Measurements from ENCODE around the gene CKM.

CKM gene

GRCh38 chr19:45361608-45362007 is 38.9 kb upstream of the CKM start:
- H3K79me2 ChIP-seq (ENCODE audit: insufficient read depth, low read length) = no peaks in the 10 kb centered on the region
- H3K9me2 ChIP-seq (ENCODE audit: low read depth, low read length) = no peaks in the 10 kb centered on the region
- no peak for TF ChIP-seq EZH2 (IDR thresholded peaks at IDR 0.05; ENCODE audit: borderline replicate concordance, low read length)
- H4K20me1 ChIP-seq (ENCODE audit: insufficient read depth, low read length) = no peaks in the 10 kb centered on the region
- H3K4me2 ChIP-seq (ENCODE audit: low read length) = no peak overlapping the region
- H3K27ac ChIP-seq (ENCODE audit: low read depth, low read length, poor library complexity, severe bottlenecking) = peak overlapping the region; percentile 36
- no peaks in the 10 kb centered on the region for H3K27me3 ChIP-seq (ENCODE audit: insufficient read depth, low read length)
- H3K9ac ChIP-seq (ENCODE audit: low read length) = no peak overlapping the region
- H3K4me3 ChIP-seq (ENCODE audit: low read depth, low read length, poor library complexity, severe bottlenecking) = no peak overlapping the region
- H2AFZ ChIP-seq (ENCODE audit: low read length) = no peak overlapping the region
- peaks cover 67% of the 10 kb centered on the region; the same call in 1 of the 2 replicates for H3K36me3 ChIP-seq (ENCODE audit: insufficient read depth, low read length)
- no peaks in the 10 kb centered on the region for H3K9me3 ChIP-seq (ENCODE audit: low read length)
- H3K4me1 ChIP-seq (ENCODE audit: insufficient read depth, low read length, severe bottlenecking) = no peaks in the 10 kb centered on the region
- no peaks in the 10 kb centered on the region for H3F3A ChIP-seq (ENCODE audit: insufficient read depth, low read length)

- no peak overlapping the region for H3K27ac ChIP-seq (ENCODE audit: low read depth, low read length, poor library complexity, severe bottlenecking)
- H4K20me1 ChIP-seq (ENCODE audit: insufficient read depth, low read length) = no peaks in the 10 kb centered on the region
- H3K79me2 ChIP-seq (ENCODE audit: insufficient read depth, low read length) = no peaks in the 10 kb centered on the region
- H2AFZ ChIP-seq (ENCODE audit: low read length) = no peak overlapping the region
- no peak overlapping the region for H3K9ac ChIP-seq (ENCODE audit: low read length)
- no peaks in the 10 kb centered on the region for H3K4me1 ChIP-seq (ENCODE audit: insufficient read depth, low read length, severe bottlenecking)
- no peaks in the 10 kb centered on the region for H3K27me3 ChIP-seq (ENCODE audit: insufficient read depth, low read length)
- H3K4me2 ChIP-seq (ENCODE audit: low read length) = no peak overlapping the region
- TF ChIP-seq CTCF (IDR thresholded peaks at IDR 0.05; ENCODE audit: low read length) = no peak
- TF ChIP-seq EZH2 (IDR thresholded peaks at IDR 0.05; ENCODE audit: borderline replicate concordance, low read length) = no peak
- no peak overlapping the region for H3K4me3 ChIP-seq (ENCODE audit: low read depth, low read length, poor library complexity, severe bottlenecking)
- H3K9me2 ChIP-seq (ENCODE audit: low read depth, low read length) = no peaks in the 10 kb centered on the region
- H3F3A ChIP-seq (ENCODE audit: insufficient read depth, low read length) = no peaks in the 10 kb centered on the region
- peaks cover 74% of the 10 kb centered on the region for H3K36me3 ChIP-seq (ENCODE audit: insufficient read depth, low read length)
- H3K9me3 ChIP-seq (ENCODE audit: low read length) = no peaks in the 10 kb centered on the region
Measured at GRCh38 chr19:45358213-45358792, 35.6 kb upstream of the CKM start.

GRCh38 chr19:45357445-45357783 is 34.7 kb upstream of the CKM start:
- Histone ChIP-seq H3F3A (ENCODE audit: insufficient read depth, low read length) (no peaks in the 10 kb centered on the region), H3K36me3 (ENCODE audit: insufficient read depth, low read length) (peaks cover 76% of the 10 kb centered on the region), H3K79me2 (ENCODE audit: insufficient read depth, low read length) (no peaks in the 10 kb centered on the region), H2AFZ (ENCODE audit: low read length) (no peak overlapping the region), H3K9ac (ENCODE audit: low read length) (no peak overlapping the region), H3K4me2 (ENCODE audit: low read length) (no peak overlapping the region), H3K9me3 (ENCODE audit: low read length) (no peaks in the 10 kb centered on the region), H3K4me1 (ENCODE audit: insufficient read depth, low read length, severe bottlenecking) (no peaks in the 10 kb centered on the region), H3K4me3 (ENCODE audit: low read depth, low read length, poor library complexity, severe bottlenecking) (no peak overlapping the region), H4K20me1 (ENCODE audit: insufficient read depth, low read length) (no peaks in the 10 kb centered on the region), H3K9me2 (ENCODE audit: low read depth, low read length) (no peaks in the 10 kb centered on the region), H3K27ac (ENCODE audit: low read depth, low read length, poor library complexity, severe bottlenecking) (no peak overlapping the region), H3K27me3 (ENCODE audit: insufficient read depth, low read length) (no peaks in the 10 kb centered on the region)
- TF ChIP-seq CTCF (IDR thresholded peaks at IDR 0.05; ENCODE audit: low read length) (no peak), EZH2 (IDR thresholded peaks at IDR 0.05; ENCODE audit: borderline replicate concordance, low read length) (no peak)

GRCh38 chr19:45356760-45357444 is 34.2 kb upstream of the CKM start:
- Histone ChIP-seq H3K36me3 (ENCODE audit: insufficient read depth, low read length) (peaks cover 76% of the 10 kb centered on the region), H3K9me3 (ENCODE audit: low read length) (no peaks in the 10 kb centered on the region), H3K27me3 (ENCODE audit: insufficient read depth, low read length) (no peaks in the 10 kb centered on the region), H4K20me1 (ENCODE audit: insufficient read depth, low read length) (no peaks in the 10 kb centered on the region), H3K4me1 (ENCODE audit: insufficient read depth, low read length, severe bottlenecking) (no peaks in the 10 kb centered on the region), H3F3A (ENCODE audit: insufficient read depth, low read length) (no peaks in the 10 kb centered on the region), H3K9ac (ENCODE audit: low read length) (no peak overlapping the region), H3K9me2 (ENCODE audit: low read depth, low read length) (no peaks in the 10 kb centered on the region), H3K79me2 (ENCODE audit: insufficient read depth, low read length) (no peaks in the 10 kb centered on the region), H3K27ac (ENCODE audit: low read depth, low read length, poor library complexity, severe bottlenecking) (no peak overlapping the region), H3K4me3 (ENCODE audit: low read depth, low read length, poor library complexity, severe bottlenecking) (no peak overlapping the region), H2AFZ (ENCODE audit: low read length) (no peak overlapping the region), H3K4me2 (ENCODE audit: low read length) (no peak overlapping the region)
- TF ChIP-seq CTCF (IDR thresholded peaks at IDR 0.05; ENCODE audit: low read length) = no peak
- TF ChIP-seq EZH2 (IDR thresholded peaks at IDR 0.05; ENCODE audit: borderline replicate concordance, low read length) = no peak
